GM11168 (cell line): ENCODE measurements around the gene WNT5B.
"Not testable (repeated sequence)": the region's sequence is repeated elsewhere in the genome, so short reads cannot be mapped to it uniquely, and the experiment has no call there.

Experiments used
- in situ Hi-C: fragments of 300-500 bp; cut with MboI; formaldehyde crosslinking; loops from one replicate; pipeline ENCODE4 v1.12.0; 2022; ENCODE audit warnings: low sequenced_read_pairs; ENCODE audit not compliant: unreplicated experiment

Gene WNT5B

GRCh38 chr12:1670358-1671268 lies 41.6 kb downstream of the WNT5B start:
- in situ Hi-C loops, result no loop called here

GRCh38 chr12:1676043-1676442 lies 47.0 kb downstream of the WNT5B start:
- in situ Hi-C loops, result no loop called here

GRCh38 chr12:1680804-1681492 lies 51.9 kb downstream of the WNT5B start:
- in situ Hi-C loops, result no loop called here

- in situ Hi-C loops, result no loop called here
Measured at GRCh38 chr12:1681493-1681807, 52.4 kb downstream of the WNT5B start.

- in situ Hi-C loops, result no loop called here
Measured at GRCh38 chr12:1688086-1688710, 59.2 kb downstream of the WNT5B start.

GRCh38 chr12:1690578-1691122 lies 61.6 kb downstream of the WNT5B start, which contains the start of gene ADIPOR2:
Gene ADIPOR2 (plus strand): TSS chr12:1691070. CDS start chr12:1754344, 63,274 bp downstream.
- in situ Hi-C loops, result no loop called here

- in situ Hi-C loops, result no loop called here
Measured at GRCh38 chr12:1691123-1692007, 62.3 kb downstream of the WNT5B start.

- in situ Hi-C loops, result no loop called here
Measured at GRCh38 chr12:1692226-1692625, 63.2 kb downstream of the WNT5B start.

- in situ Hi-C loops, result no loop called here
Measured at GRCh38 chr12:1692895-1693610, 64.0 kb downstream of the WNT5B start.

GRCh38 chr12:1695097-1695496 lies 66.1 kb downstream of the WNT5B start:
- in situ Hi-C loops, result not testable (repeated sequence)

- in situ Hi-C loops, result no loop called here
Measured at GRCh38 chr12:1695886-1696670, 67.0 kb downstream of the WNT5B start.

GRCh38 chr12:1696800-1697199 lies 67.8 kb downstream of the WNT5B start:
- in situ Hi-C loops, result no loop called here
